ENCODE measurements around the gene SIT1.
"Not testable (repeated sequence)": the region's sequence is repeated elsewhere in the genome, so short reads cannot be mapped to it uniquely, and the experiment has no call there.

Gene SIT1

DNA sequence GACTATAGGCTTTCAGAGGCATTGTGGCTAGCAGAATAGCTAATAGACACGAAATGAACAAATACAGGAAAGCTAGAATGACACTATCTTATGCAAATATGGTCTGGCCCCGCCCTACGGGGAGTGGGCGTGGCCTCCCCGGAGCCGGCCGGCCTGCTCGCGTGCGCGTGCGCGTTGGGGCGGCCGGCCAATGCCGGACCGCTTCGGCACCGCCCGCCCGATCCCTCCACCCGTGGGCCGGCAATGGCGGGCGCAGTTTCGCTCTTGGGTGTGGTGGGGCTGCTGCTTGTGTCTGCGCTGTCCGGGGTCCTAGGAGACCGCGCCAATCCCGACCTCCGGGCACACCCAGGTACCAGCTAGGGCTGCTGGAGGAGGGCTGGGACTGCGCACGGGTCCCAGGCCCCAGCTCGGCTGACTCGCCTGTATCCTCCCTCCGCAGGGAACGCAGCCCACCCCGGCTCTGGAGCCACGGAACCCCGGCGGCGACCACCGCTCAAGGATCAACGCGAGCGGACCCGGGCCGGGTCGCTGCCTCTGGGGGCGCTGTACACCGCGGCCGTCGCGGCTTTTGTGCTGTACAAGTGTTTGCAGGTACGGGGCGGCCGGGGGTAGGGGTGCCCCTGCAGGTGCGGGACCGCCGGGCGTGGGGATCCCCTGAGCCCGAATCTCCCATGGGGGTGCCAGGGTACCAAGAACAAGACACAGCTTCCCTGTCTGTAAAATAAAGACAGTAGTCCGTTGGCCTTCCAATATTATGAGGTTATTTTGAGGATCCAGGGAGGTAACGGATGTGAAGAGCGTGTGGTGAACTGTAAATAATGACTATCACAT lies 7.6 kb upstream of the SIT1 start, which contains the start of gene CCDC107:
Gene CCDC107, plus strand, starts transcription at position 156 of the 831 bp plus-strand sequence. Its CDS starts 88 bp downstream, at position 244.
- peak; percentile 85 for DNase-seq

DNA sequence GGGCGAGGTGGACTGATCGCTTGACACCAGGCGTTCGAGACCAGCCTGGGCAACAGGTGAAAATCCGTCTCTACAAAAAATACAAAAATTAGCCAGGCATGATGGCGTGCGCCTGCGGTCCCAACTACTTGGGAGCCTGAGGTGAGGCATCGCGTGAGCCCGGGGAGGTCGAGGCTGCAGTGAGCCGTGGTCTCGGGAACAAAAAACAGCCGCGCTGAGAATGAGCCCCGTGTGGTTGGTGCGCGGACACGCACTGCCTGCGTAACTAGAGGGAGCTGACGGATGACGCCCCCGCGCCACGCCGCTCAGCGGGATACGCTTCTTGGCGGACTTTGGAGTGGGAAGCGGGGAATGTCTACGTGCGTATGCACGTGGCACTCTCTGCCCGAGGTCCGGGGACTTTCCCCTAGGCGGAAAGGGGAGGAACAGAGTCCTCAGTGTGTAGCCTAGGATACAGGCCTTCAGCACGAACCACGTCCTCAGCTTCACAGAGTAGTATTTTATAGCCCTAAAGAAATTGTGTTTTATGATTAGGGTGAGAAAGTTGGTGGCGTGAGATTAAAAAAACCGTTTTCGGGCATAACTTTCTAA lies 6.9 kb upstream of the SIT1 start, which contains the start of gene RMRP:
Gene RMRP, minus strand, starts transcription at position 474 of the 591 bp plus-strand sequence.
- DNase-seq: peak; percentile 92

DNA sequence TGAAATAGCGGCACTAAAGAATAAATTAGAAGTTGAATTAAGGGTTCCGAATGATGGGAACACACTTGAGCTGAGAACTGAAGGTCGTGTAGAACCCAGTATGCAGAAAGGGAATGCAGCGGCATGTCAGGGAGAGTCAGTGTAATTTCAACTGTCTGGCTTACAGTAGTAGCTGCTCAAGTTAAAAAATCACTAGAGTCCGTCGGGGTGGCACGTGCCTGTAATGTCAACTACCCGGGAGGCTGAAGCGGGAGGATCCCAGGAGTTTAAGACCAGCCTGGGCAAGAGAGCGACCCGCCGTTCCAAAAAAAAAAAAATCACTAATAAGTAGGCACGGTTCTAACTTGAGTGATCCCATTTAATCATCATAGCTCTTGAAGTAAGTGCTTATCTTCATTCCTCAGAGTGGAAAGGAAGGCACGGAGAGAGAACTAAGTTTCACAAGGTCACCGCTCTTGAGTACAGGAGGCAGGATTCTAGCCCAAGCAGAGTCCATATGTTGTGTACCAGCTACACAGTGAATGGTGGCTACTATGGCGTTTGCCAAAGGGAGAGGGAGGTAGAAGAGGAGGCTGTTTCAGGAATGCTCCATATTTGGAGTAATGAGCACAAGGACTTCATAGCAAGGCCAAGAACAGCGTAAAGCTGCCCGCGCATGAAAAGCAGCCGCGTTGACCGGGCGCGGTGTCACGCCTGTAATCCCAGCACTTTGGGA lies 6.3 kb upstream of the SIT1 start:
- DNase-seq: no peak

DNA sequence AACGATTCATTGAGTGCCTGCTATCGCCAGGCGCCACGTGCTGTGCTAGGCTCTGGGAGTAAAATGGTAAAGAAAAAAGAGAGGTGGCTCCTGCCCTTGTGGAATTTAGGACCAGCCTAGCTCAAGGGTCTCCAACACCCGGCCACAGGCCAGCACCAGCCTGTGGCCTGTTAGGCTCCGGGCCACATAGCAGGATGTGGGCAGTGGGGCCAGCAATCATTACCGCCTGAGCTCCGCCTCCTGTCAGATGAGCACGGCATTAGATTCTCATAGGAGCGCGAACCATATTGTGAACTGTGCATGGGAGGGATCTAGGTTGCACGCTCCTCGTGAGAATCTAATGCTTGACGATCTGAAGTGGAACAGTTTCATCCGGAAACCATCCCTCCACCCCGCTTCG lies 5.6 kb upstream of the SIT1 start:
- DNase-seq: no peak

DNA sequence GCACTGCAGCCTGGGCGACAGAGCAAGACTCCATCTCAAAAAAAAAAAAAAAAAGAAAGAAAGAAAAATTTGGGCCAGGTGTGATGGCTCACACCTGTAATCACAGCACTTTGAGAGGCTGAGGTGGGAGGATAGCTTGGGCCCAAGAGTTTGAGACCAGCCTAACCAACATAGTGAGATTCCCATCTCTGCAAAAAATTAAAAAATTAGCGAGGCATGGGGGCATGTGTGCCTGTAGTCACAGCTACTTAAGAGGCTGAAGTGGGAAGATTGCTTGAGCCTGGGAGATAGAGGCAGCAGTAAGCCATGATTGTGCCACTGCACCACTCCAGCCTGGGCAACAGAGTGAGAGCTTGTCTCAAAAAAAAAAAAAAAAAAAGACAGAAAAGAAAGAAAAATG lies 2.9 kb upstream of the SIT1 start:
- no peak for DNase-seq

DNA sequence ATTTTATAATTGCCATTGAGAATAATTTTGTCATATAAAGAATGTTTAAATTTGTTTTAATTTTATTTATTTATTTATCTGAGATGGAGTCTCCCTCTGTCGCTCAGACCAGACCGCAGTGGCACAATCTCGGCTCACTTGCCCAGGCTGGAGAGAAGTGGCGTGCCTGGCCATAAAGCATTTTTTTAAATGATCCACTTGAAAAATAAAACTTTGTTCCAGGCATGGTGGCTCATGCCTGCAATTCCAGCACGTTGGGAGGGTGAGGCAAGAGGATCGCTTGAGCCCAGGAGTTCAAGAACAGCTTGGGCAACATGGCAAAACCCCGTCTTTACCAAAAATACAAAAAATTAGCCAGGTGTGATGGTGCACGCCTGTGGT lies 2.1 kb upstream of the SIT1 start:
- no peak for DNase-seq

DNA sequence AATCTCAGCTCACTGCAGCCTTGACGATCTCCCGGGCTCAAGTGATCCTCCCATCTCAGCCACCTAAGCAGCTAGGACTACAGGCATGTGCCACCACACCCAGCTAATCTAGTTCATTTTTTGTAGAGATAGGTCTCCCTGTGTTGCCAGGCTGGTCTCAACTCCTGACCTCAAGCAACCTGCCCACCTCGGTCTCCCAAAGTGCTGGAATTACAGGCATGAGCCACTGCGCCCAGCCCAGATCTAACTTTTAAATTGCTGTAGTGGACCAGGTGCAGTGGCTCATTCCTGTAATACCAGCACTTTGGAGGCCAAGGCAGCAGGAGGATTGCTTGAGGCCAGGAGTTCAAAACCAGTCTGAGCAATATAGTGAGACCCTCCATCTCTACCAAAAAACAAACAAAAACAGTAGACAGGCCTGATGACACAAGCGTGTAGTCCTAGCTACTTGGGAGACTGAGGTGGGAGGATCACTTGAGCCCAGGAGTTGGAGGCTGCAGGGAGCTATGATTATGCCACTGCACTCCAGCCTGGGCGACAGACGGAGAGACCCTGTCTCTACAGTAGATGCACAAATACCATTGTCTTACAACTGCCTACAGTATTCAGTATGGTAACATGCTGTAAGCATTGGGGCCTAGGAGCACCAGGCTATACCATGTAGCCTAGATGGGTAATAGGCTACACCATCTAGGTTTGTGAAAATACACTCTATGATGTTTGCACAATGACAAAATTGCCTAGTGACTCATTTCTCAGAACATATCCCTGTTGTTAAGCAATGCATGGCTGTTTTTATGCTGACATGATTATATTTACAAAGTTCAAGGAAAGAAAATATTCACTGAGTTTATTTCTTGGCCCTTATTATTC lies 1.5 kb upstream of the SIT1 start:
- DNase-seq: no peak

DNA sequence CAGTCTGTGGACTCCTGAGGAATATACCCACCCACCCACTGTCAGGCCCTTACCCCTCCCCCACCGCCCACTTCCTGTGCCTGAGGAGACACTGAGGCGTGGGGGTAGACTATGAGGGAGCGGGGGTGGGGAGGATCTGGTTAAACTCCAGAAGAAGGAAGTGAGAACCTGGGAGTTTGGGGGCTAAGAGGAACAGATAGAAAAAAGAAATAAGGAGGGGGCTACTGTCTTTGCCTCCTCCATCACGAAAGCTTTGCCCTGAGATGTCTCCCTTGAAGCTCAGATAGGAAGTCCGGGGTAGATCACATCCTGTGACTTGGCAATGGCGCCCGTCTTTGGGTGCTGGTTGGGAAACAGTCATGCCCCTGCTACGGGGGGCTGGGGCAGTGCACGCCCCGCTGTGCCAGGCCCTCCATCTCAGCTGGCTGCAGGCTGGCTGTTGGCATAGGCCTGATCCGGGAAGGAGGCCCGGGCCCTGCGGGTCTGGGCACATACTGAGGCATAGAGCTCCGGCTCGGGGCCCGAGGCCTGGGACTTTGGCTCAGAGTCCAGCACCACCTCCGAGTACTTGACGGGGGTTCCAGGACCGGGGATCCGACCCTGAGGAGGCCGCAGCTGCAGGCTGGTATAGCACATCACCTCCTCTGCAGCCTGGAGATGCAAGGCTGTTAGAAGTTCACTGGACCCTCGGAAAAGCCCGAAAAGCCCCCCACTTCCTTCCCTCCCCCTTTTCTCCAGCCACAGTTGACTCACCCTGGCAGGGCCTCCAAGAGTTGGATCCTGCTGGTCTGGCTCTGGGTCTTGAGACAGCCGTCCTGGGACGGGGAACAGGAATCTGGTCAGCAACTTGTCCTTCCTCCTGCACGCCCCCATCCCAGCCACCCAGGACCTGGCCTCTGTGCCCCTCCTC lies 1.0 kb downstream of the SIT1 start:
- peak; percentile 51 for DNase-seq

DNA sequence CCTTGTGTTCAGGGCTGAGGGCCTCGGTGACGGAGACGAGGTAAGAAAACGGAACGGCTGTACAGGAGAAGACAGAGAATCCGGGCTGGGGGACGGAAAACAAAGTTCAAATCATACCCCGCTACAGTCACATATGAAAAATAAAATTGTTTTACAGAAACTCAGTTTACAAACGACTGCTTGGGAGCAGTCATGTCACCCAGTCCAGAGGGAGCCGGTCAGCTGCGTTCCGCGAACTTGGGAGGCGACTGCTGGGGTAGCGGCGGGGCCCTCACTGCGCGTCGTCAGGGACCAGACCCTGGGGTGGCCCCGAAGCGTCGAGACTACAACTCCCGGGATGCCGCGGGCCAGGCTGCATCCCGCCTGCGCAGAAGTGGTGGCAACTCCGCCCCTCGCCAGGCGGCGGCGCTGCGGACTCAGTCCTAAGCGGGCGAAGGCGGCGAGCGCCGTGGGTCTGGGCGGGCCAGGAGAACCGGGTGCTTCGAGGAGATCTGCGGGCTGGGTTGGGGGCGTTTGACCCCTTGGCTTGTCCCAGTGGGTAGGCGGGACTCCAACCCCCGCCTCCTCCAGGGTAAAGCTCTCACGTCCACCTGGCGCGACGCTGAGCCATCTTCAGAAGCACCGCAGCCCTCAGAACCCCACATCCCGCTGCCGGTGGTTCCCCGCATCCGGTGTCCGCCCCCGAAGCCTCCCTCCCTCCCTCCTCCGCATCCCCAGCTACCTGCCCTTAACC lies 4.0 kb downstream of the SIT1 start:
- DNase-seq: peak; percentile 90

DNA sequence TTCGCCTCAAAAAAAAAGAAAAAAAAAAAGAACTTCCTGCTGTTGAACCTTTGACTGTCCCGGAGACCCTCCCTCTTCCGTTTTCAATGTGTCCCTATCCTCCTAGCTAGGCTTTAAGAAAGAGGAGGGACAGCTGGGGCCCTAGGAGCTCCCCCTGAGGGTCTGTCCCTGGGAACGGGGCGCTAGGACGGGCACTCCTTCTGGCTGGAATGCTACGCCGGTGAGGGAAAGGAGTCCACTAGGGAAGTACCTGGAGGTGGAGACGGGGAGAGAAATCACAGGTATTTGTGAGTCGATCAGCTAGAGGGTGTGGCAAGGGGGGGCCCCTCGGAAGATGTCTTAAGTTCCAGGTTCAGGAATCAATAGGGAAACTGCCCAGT lies 4.6 kb downstream of the SIT1 start:
- DNase-seq: peak; percentile 25

DNA sequence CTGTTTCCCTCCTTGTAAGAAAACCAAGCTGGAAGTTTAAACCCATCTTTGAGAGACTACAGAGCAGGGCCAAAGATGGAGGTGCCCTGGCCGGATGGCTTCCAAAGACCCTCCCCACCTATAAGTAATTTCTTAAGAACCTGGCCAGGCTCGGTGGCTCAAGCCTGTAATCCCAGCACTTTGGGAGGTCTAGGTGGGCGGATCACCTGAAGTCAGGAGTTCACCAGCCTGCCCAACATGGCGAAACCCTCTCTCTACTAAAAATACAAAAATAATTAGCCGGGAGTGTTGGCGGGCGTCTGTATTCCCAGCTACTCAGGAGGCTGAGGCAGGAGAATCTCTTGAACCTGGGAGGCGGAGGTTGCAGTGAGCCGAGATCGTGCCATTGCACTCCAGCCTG lies 5.0 kb downstream of the SIT1 start:
- not testable (repeated sequence) for DNase-seq

DNA sequence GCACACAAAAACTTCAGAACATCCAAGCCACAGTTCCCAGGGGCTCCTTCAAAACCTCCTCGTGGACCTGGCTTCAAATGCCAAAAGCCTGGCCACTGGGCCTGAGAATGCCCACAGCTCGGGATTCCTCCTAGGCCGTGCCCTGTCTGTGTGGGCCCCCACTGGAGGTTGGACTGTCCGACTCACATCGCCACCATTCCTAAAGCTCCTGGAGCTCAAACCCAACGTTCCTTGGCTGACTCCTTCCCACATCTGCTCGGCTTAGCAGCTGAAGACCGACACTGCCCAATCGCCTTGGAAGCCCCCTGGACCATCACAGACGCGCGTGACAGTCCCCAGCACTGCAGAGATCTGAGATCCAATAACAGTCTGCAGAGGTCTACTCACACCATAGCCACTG lies 7.7 kb downstream of the SIT1 start:
- no peak for DNase-seq

DNA sequence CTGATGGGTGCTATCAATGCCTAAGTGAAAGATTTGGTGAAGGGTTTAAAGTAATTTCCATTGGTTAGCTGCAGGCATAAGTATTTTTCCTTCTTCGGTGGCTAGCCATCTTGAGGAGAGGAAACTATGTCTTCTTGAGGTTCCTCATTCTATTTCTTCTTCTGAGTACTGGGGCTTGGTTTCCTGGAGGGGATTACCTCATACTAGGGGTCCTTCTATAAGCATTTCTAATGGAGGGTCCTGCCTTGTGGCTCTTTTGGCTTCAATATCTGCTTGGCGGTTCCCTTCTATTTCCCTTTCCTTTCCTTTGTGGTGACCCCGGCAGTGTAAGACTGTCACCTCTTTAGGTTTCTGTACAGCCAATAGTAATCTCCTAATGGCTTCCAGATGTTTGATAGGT lies 9.3 kb downstream of the SIT1 start:
- not testable (repeated sequence) for DNase-seq

DNA sequence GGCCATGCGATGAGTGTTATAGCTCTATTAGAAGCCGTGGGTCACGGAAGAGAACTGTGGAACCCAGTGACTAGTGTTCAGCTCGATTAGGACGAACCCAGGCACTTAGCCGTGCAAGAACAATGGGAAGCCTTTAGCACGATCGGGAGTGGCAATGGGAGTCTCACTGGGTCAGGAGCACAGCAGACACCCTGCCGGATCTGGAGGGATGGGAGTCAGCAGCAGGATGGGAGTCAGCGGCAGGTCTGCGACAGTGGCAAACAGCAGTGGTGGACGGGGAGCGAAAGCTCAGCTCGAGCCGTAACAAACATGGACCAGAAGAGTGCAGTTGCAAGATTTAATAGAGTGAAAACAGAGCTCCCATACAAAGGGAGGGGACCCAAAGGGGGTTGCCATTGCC lies 10.3 kb downstream of the SIT1 start:
- not testable (repeated sequence) for DNase-seq

DNA sequence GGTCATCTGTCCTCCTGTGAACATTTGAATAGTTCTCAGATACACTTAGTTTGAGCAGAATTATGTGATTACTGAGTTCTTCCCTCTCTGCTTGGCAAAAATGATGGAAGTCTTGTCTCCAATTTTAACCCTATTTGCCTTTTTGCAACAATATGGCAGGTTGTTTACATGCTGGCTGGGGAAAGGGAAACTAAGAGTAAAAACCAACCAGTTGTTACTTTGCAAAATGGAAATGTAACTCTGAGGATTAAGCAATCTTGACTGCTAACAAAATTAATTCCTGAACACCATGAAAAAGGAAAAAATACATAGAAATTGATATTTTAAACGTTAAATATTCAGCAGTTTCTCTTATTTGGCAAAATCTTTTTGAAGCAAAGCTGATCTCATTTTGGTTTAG lies 11.1 kb downstream of the SIT1 start:
- no peak for DNase-seq

DNA sequence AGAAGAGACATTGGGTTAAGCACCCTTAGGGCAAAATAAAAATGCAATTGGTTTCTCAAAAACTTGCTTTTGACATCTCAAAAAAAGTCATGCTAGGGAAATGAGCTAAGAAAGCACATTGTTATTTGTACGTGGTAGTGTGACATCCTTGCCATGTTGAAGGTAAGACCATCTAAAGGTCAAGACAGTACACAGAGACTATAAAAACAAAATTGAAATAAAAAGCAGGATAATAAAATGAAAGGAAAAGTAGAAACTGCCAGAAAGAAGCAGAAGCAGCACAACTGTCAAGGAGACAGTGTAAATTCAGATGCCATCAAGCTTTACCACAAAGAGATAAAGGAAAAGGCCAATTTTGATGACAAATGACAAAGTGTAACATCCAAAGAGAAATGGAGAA lies 11.5 kb downstream of the SIT1 start:
- DNase-seq: not testable (repeated sequence)

DNA sequence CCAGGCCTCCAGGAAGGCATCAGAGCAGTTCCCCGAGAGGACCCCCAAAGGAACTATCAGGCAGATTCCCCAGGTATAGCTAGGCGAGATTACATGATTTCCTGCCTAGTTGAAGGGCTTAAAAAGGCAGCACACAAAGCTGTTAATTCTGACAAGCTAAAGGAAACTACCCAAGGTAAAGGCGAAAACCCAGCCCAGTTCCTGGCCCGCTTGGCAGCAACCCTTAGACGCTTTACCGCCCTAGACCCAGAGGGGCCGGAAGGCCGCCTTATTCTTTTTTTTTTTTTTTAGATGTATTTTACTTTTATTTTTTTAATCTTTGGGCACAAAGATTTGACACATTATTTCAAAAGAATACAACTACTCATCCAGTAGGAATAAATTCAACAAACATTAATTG lies 12.0 kb downstream of the SIT1 start:
- DNase-seq: not testable (repeated sequence)

DNA sequence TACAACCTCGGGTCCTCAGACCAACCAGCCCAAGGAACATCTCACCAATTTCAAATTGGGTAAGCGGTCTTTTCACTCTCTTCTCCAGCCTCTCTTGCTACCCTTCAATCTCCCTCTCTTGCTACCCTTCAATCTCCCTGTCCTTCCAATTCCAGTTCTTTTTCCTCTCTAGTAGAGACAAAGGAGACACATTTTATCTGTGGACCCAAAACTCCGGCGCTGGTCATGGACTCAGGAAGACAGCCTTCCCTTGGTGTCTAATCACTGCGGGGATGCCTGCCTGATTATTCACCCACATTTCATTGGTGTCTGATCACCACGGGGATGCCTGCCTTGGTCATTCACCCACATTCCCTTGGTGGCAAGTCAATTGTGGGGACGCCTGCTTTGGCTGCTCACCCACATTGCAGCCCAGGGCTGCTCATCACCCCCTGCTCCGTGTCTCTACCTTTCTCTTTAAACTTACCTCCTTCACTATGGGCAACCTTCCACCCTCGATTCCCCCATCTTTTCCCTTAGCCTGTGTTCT lies 13.2 kb downstream of the SIT1 start:
- not testable (repeated sequence) for DNase-seq

DNA sequence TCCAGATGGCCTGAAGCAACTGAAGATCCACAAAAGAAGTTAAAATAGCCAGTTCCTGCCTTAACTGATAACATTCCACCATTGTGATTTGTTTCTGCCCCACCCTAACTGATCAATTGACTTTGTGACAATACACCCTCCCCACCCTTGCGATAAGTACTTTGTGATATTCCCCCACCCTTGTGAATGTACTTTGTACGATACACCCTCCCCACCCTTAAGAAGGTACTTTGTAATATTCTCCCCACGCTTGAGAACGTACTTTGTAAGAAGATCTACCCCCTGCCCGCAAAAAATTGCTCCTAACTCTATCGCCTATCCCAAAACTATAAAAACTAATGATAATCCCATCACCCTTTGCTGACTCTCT lies 13.9 kb downstream of the SIT1 start:
- DNase-seq: not testable (repeated sequence)

DNA sequence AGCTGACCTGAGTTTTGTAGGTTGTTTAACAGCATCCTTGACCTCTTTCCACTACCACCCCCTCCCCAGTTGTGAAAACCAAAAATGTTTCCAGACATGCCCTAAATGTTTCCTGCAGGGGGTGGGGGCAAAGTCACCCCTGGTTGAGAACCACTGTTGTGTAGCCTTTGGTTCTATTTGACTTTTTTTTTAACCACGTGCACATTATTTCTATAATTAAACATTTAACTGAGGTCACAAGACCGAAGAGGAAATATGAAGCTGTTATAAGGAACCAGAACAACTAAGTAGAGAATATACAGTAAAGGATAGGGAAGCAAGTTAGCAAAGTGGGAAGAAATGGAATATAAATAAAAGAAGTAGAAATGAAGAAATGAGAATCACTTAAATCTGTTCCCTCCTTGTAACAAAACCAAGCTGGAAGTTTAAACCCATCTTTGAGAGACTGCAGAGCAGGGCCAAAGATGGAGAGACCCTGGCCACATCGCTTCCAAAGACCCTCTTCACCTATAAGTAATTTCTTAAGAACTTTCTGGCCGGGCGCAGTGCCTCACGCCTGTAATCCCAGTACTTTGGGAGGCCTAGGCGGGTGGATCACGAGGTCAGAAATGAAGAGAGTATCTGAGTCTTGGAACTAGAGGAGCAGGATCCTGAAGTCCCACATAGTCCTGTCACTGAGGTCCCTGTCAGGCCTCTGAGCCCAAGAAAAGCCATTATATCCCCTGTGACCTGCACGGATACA lies 14.4 kb downstream of the SIT1 start:
- DNase-seq: no peak

Data from central memory CD4-positive, alpha-beta T cell (primary cell).